NCI-H2171 treated with DMSO at 0.1 percent for 48 hours (cell line): ENCODE measurements around the gene CSF3.
A peak's percentile ranks its signal among the peaks of the same experiment; 100 is the strongest.
"Not testable (repeated sequence)": the region's sequence is repeated elsewhere in the genome, so short reads cannot be mapped to it uniquely, and the experiment has no call there.

Source experiments
- DNase-seq: peaks from one replicate; lab custom pipeline; 2025; lab: John Stamatoyannopoulos, UW

The CSF3 gene

GRCh38 chr17:39997543-39997942, 17.7 kb upstream of the CSF3 start:
- no peak for DNase-seq

- no peak for DNase-seq
Measured at GRCh38 chr17:39999067-39999466, 16.2 kb upstream of the CSF3 start.

GRCh38 chr17:40000161-40000560, 15.1 kb upstream of the CSF3 start:
- DNase-seq, result no peak

GRCh38 chr17:40001335-40001734, 13.9 kb upstream of the CSF3 start:
- not testable (repeated sequence) for DNase-seq

GRCh38 chr17:40004072-40004471, 11.2 kb upstream of the CSF3 start:
- no peak for DNase-seq

GRCh38 chr17:40004712-40005111, 10.5 kb upstream of the CSF3 start:
- no peak for DNase-seq

- no peak for DNase-seq
Measured at GRCh38 chr17:40005520-40005919, 9.7 kb upstream of the CSF3 start.

- DNase-seq, result not testable (repeated sequence)
Measured at GRCh38 chr17:40010946-40011500, 4.2 kb upstream of the CSF3 start.

GRCh38 chr17:40012017-40012647, 3.1 kb upstream of the CSF3 start:
- not testable (repeated sequence) for DNase-seq

GRCh38 chr17:40014375-40014980, 762 bp upstream of the CSF3 start:
- no peak for DNase-seq

GRCh38 chr17:40015998-40016985, 1.1 kb downstream of the CSF3 start:
- DNase-seq, result no peak

GRCh38 chr17:40017422-40018080, 2.3 kb downstream of the CSF3 start:
- DNase-seq, result no peak

GRCh38 chr17:40018211-40019121, 3.2 kb downstream of the CSF3 start:
- DNase-seq, result no peak

GRCh38 chr17:40019140-40019991, 4.1 kb downstream of the CSF3 start:
- DNase-seq, result no peak

GRCh38 chr17:40020146-40020545, 4.9 kb downstream of the CSF3 start:
- DNase-seq, result peak; percentile 46

- no peak for DNase-seq
Measured at GRCh38 chr17:40021451-40021971, 6.3 kb downstream of the CSF3 start.

- no peak for DNase-seq
Measured at GRCh38 chr17:40022497-40022896, 7.3 kb downstream of the CSF3 start.

GRCh38 chr17:40022961-40023541, 7.8 kb downstream of the CSF3 start:
- no peak for DNase-seq

- DNase-seq, result no peak
Measured at GRCh38 chr17:40023590-40024292, 8.5 kb downstream of the CSF3 start.
